AG09319 (cell line): ENCODE measurements around the gene CARMIL1.
"Not testable (repeated sequence)": the region's sequence is repeated elsewhere in the genome, so short reads cannot be mapped to it uniquely, and the experiment has no call there.

Source experiments
- DNase-seq: peaks from one replicate; pipeline ENCODE4 v3.0.0-alpha.2; 2010; ENCODE audit warnings: low read depth; ENCODE audit errors: extremely low read depth
- CTCF ChIP-seq: IDR thresholded peaks from 2 replicates; pipeline ENCODE4 v1.5.1; 2011; ENCODE audit warnings: low read depth, mild to moderate bottlenecking, inconsistent platforms, low read length, moderate library complexity

The CARMIL1 gene

DNA sequence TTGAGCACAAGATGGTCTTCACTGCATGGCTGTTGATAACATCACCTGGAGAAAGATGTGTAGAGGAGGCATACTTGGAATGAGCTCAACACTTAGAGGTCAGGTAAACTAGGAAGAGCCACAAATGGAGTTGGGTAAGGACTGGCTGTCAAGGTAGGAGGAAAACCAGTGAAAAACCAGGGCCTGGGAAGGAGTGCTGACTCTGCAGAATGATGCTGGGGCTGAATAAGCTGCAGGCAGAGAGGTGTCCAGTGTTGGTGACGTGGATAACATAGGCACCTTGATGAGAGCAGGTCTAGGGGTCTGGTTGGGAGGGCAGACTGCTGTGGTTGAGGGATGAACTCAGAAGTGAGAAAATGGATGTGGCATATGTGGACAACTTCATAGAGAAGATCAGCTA is 160.2 kb downstream of the CARMIL1 start:
- no peak for DNase-seq
- TF ChIP-seq CTCF: no peak

DNA sequence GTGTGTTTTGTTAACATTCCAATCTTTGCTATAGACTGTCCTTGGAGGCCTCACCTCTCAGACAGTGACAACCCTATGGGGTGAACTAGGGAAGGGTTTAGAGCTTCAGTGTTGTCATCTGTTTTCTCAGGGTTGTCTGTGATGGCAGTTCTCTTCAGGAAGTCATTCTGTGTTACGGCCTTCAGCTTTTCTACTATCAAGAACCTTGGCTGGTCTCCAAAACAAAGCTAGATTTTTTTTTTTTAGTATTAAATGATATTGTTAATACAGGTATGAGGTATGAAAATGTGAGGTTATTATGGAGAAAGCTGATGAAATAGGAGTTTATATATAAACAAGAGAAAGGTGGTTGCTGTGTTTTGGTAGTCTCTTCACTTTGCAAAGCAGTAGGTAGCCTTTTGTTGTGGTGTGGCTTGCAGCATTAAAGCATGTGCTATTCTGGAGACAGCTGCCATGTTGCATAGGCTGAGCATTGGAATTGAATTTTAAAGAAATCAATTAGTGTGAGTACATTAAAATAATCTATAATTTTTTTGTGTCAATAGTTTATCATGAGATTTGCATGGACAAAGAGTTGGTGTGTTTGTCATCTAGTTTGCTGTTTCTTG is 162.6 kb downstream of the CARMIL1 start:
- DNase-seq: no peak
- no peak for TF ChIP-seq CTCF

DNA sequence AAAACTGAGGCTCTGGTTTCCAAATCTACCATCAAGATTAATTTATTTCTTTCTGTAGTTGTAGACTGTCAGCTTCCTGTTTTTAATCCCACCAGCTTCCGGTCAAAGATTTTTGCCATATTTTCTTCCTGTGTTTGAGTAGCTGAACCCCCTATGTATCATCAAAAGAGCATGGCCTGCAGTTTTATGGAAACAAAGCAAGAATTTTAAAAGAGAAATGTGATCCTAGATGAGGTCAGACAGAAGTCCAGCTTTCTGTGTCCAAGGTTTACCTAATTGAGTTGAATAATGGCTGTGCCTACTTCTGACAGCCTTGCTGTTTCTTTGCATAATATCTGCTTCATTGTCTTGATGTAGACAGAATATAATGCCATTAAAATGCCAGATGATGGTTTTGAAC is 163.7 kb downstream of the CARMIL1 start:
- no peak for TF ChIP-seq CTCF
- DNase-seq: no peak

DNA sequence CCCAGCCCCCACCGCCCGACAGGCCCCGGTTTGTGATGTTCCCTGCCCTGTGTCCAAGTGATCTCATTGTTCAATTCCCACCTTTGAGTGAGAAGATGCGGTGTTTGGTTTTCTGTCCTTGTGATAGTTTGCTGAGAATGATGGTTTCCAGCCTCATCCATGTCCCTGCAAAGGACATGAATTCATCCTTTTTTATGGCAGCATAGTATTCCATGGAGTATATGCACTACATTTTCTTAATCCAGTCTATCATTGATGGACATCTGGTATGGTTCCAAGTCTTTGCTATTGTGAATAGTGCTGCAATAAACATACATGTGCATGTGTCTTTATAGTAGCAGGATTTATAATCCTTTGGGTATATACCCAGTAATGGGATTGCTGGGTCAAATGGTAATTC is 165.3 kb downstream of the CARMIL1 start:
- DNase-seq: not testable (repeated sequence)

GRCh38 chr6:25446830-25447569 is 167.8 kb downstream of the CARMIL1 start:
- TF ChIP-seq CTCF: no peak
- no peak for DNase-seq

- no peak for DNase-seq
- TF ChIP-seq CTCF: no peak
Observed at GRCh38 chr6:25447570-25447929, 168.4 kb downstream of the CARMIL1 start.

- DNase-seq: no peak
Observed at GRCh38 chr6:25448965-25449538, 169.9 kb downstream of the CARMIL1 start.

More at GRCh38 chr6:25448965-25449538, 169.9 kb downstream of the CARMIL1 start:
- TF ChIP-seq CTCF: no peak
